HG03159 (cell line): Measurements from ENCODE around the gene SARDH.
"Not testable (repeated sequence)": the region's sequence is repeated elsewhere in the genome, so short reads cannot be mapped to it uniquely, and the experiment has no call there.

Experiments used
- ATAC-seq: cut with Tn5 transposase; IDR thresholded peaks from one replicate; pipeline ENCODE4 v1.9.1; 2021; ENCODE audit warnings: mild to moderate bottlenecking, moderate library complexity; ENCODE audit not compliant: unreplicated experiment

The SARDH gene

GRCh38 chr9:133777068-133777791, 39.1 kb upstream of the SARDH start:
- no peak for ATAC-seq

GRCh38 chr9:133775951-133776905, 38.1 kb upstream of the SARDH start:
- ATAC-seq, result no peak

GRCh38 chr9:133775291-133775690, 37.1 kb upstream of the SARDH start:
- ATAC-seq, result no peak

GRCh38 chr9:133774799-133775198, 36.6 kb upstream of the SARDH start:
- no peak for ATAC-seq

- ATAC-seq, result no peak
Measured at GRCh38 chr9:133773889-133774655, 35.9 kb upstream of the SARDH start.

- ATAC-seq, result no peak
Measured at GRCh38 chr9:133772581-133772980, 34.4 kb upstream of the SARDH start.

- no peak for ATAC-seq
Measured at GRCh38 chr9:133771486-133772482, 33.6 kb upstream of the SARDH start.

- no peak for ATAC-seq
Measured at GRCh38 chr9:133770076-133770777, 32.1 kb upstream of the SARDH start.

- no peak for ATAC-seq
Measured at GRCh38 chr9:133769511-133770075, 31.4 kb upstream of the SARDH start.

- no peak for ATAC-seq
Measured at GRCh38 chr9:133768859-133769510, 30.8 kb upstream of the SARDH start.

- no peak for ATAC-seq
Measured at GRCh38 chr9:133768371-133768858, 30.3 kb upstream of the SARDH start.

- ATAC-seq, result no peak
Measured at GRCh38 chr9:133767625-133768024, 29.5 kb upstream of the SARDH start.

GRCh38 chr9:133767008-133767407, 28.9 kb upstream of the SARDH start:
- no peak for ATAC-seq

GRCh38 chr9:133766234-133766633, 28.1 kb upstream of the SARDH start:
- ATAC-seq, result not testable (repeated sequence)

- ATAC-seq, result no peak
Measured at GRCh38 chr9:133763272-133764183, 25.4 kb upstream of the SARDH start.

GRCh38 chr9:133762488-133763271, 24.5 kb upstream of the SARDH start:
- ATAC-seq, result no peak
